ENCODE results near the gene PSMB7. TPM values are rescaled to one million over a fixed set of nuclear protein-coding genes. Genes with fewer than 3 reads are reported as not detected.

Gene PSMB7
- total RNA-seq, 1 donor from 2014 or later: 183 TPM

DNA sequence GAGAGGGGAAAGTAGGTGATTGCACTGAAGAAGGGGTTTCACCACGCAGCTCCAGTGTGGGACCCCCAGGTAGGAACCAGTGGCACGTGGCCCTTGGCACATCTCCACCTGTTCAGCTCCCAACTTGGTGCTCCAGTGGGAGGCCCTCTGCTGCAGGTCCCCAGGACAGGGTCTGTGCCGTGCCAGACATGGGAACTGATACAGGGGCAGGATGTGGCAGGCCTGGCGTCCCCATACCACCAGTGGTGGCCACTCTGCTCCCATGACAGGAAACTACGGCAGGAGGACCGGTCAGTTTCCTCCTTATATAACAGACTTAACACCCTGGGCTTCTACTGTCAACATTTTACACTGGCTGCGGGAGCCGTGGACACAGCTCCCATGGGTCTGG, 67.3 kb downstream of the PSMB7 start:
- no peak for TF ChIP-seq EZH2 (IDR thresholded peaks at IDR 0.05; ENCODE audit: insufficient read depth, low read length)
- TF ChIP-seq, protein P1, sequence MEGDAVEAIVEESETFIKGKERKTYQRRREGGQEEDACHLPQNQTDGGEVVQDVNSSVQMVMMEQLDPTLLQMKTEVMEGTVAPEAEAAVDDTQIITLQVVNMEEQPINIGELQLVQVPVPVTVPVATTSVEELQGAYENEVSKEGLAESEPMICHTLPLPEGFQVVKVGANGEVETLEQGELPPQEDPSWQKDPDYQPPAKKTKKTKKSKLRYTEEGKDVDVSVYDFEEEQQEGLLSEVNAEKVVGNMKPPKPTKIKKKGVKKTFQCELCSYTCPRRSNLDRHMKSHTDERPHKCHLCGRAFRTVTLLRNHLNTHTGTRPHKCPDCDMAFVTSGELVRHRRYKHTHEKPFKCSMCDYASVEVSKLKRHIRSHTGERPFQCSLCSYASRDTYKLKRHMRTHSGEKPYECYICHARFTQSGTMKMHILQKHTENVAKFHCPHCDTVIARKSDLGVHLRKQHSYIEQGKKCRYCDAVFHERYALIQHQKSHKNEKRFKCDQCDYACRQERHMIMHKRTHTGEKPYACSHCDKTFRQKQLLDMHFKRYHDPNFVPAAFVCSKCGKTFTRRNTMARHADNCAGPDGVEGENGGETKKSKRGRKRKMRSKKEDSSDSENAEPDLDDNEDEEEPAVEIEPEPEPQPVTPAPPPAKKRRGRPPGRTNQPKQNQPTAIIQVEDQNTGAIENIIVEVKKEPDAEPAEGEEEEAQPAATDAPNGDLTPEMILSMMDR (IDR thresholded peaks at IDR 0.05; ENCODE audit: insufficient read depth, low read depth, low read length): no peak
- Mint-ChIP-seq H3K4me1 (ENCODE audit: low read depth, unreplicated experiment) (peaks cover 4% of the 10 kb centered on the region), H3K9me3 (ENCODE audit: unreplicated experiment) (no peaks in the 10 kb centered on the region), H3K27ac (ENCODE audit: unreplicated experiment) (no peak overlapping the region), H3K27me3 (ENCODE audit: low read depth, unreplicated experiment) (no peaks in the 10 kb centered on the region), H3K36me3 (ENCODE audit: low read depth, unreplicated experiment) (peaks cover 16% of the 10 kb centered on the region), H3K4me3 (ENCODE audit: unreplicated experiment) (no peak overlapping the region)
- peaks cover 9% of the 10 kb centered on the region for H3K4me1 ChIP-seq (ENCODE audit: insufficient read depth, low read length)
- no peak overlapping the region for H3K9ac ChIP-seq (ENCODE audit: low read length)
- no peaks in the 10 kb centered on the region for H3K9me3 ChIP-seq (ENCODE audit: insufficient read depth, low read depth, low read length)
- peaks cover 13% of the 10 kb centered on the region for H3K79me2 ChIP-seq (ENCODE audit: insufficient read depth, low read length)
- peaks cover 83% of the 10 kb centered on the region for H4K20me1 ChIP-seq (ENCODE audit: insufficient read depth, low read length)
- no peak overlapping the region for H3K4me3 ChIP-seq (ENCODE audit: insufficient read depth, low read depth, low read length)
- DNase-seq (ENCODE audit: low read depth): no peak
- H3K27ac ChIP-seq (ENCODE audit: low read depth, low read length): no peak overlapping the region
- no peak overlapping the region for H3K4me2 ChIP-seq (ENCODE audit: low read length)
- H2AFZ ChIP-seq (ENCODE audit: low read depth, low read length): no peak overlapping the region
- FAIRE-seq: no peak
- H3K27me3 ChIP-seq (ENCODE audit: insufficient read depth, low read length): no peaks in the 10 kb centered on the region
- peaks cover 58% of the 10 kb centered on the region for H3K36me3 ChIP-seq (ENCODE audit: insufficient read depth, low read length)

DNA sequence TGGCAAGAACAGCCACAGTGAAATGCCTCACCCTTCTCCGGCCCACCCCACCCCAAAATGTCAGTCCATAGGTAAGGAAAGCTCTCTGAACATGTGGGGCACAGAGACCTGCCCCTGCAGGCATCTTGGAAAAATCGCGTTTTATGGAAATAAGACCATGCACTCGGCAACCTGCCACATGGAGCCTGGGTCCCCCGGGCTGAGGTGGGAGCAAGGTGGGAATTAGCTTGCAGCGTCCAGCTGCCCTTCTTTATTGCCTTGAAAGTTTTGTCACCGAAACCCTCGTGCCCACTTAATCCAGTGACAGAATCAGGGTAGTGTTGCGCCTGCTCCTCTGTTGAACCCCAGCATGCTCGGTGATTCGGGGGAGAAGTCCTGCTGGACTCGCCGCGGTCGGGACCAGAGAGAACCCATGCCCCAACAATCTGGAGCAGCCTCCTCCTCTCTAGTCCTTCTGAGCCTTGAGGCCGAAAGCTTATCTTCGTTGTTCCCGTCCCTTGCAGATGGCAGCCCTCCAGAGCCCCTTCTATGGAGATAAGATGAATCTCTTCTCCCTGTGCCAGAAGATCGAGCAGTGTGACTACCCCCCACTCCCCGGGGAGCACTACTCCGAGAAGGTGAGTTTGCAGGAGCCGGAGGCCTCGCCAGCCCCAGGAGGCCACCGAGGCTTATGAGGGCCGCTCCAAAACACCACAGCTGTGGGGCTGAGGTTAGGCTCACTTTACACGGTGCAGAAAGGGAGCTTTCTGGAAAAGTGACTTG, 67.9 kb downstream of the PSMB7 start:
- H3K36me3 ChIP-seq (ENCODE audit: insufficient read depth, low read length): peaks cover 52% of the 10 kb centered on the region
- H3K4me3 Mint-ChIP-seq (ENCODE audit: unreplicated experiment): no peak overlapping the region
- H4K20me1 ChIP-seq (ENCODE audit: insufficient read depth, low read length): peaks cover 77% of the 10 kb centered on the region
- no peak overlapping the region for H3K27ac Mint-ChIP-seq (ENCODE audit: unreplicated experiment)
- DNase-seq (ENCODE audit: low read depth) (no peak), FAIRE-seq (no peak)
- peaks cover 13% of the 10 kb centered on the region for H3K79me2 ChIP-seq (ENCODE audit: insufficient read depth, low read length)
- H3K27ac ChIP-seq (ENCODE audit: low read depth, low read length): no peak overlapping the region
- H3K9ac ChIP-seq (ENCODE audit: low read length): no peak overlapping the region
- TF ChIP-seq EZH2 (IDR thresholded peaks at IDR 0.05; ENCODE audit: insufficient read depth, low read length): no peak
- TF ChIP-seq, protein P1 (IDR thresholded peaks at IDR 0.05; ENCODE audit: insufficient read depth, low read depth, low read length): no peak
- H3K36me3 Mint-ChIP-seq (ENCODE audit: low read depth, unreplicated experiment): peaks cover 13% of the 10 kb centered on the region
- H3K4me3 ChIP-seq (ENCODE audit: insufficient read depth, low read depth, low read length): no peak overlapping the region
- H3K27me3 Mint-ChIP-seq (ENCODE audit: low read depth, unreplicated experiment): no peaks in the 10 kb centered on the region
- peaks cover 15% of the 10 kb centered on the region for H3K4me1 ChIP-seq (ENCODE audit: insufficient read depth, low read length)
- no peaks in the 10 kb centered on the region for H3K9me3 Mint-ChIP-seq (ENCODE audit: unreplicated experiment)
- peaks cover 6% of the 10 kb centered on the region for H3K4me1 Mint-ChIP-seq (ENCODE audit: low read depth, unreplicated experiment)
- no peak overlapping the region for H2AFZ ChIP-seq (ENCODE audit: low read depth, low read length)
- H3K9me3 ChIP-seq (ENCODE audit: insufficient read depth, low read depth, low read length): no peaks in the 10 kb centered on the region
- no peak overlapping the region for H3K4me2 ChIP-seq (ENCODE audit: low read length)
- no peaks in the 10 kb centered on the region for H3K27me3 ChIP-seq (ENCODE audit: insufficient read depth, low read length)
